ENCODE results near the gene GATA5. TPM values are rescaled to one million over a fixed set of nuclear protein-coding genes. Genes with fewer than 3 reads are reported as not detected.

Gene GATA5
- total RNA-seq, 1 experiment from 2014 or later, result not detected

- in situ Hi-C loops (cut with HindIII; ENCODE audit: low pct_unique_long_range_greater_than_20kb, low sequenced_read_pairs), result no loop called here
These were observed 31.5 kb upstream of the GATA5 start for GRCh38 chr20:62507323-62507722.

GRCh38 chr20:62506791-62507190 lies 31.0 kb upstream of the GATA5 start:
- DNase-seq (ENCODE audit: low read depth), result no peak
- in situ Hi-C loops (cut with HindIII; ENCODE audit: low pct_unique_long_range_greater_than_20kb, low sequenced_read_pairs), result no loop called here

More at GRCh38 chr20:62507323-62507722, 31.5 kb upstream of the GATA5 start:
- DNase-seq (ENCODE audit: low read depth), result no peak

GRCh38 chr20:62506087-62506486 lies 30.3 kb upstream of the GATA5 start:
- DNase-seq (ENCODE audit: low read depth), result no peak
- in situ Hi-C loops (cut with HindIII; ENCODE audit: low pct_unique_long_range_greater_than_20kb, low sequenced_read_pairs), result no loop called here

- no peak for DNase-seq (ENCODE audit: low read depth)
- in situ Hi-C loops (cut with HindIII; ENCODE audit: low pct_unique_long_range_greater_than_20kb, low sequenced_read_pairs), result no loop called here
These were observed 29.7 kb upstream of the GATA5 start for GRCh38 chr20:62505337-62506045.

GRCh38 chr20:62504323-62504722 lies 28.5 kb upstream of the GATA5 start:
- DNase-seq (ENCODE audit: low read depth), result no peak
- in situ Hi-C loops (cut with HindIII; ENCODE audit: low pct_unique_long_range_greater_than_20kb, low sequenced_read_pairs), result no loop called here

- no peak for DNase-seq (ENCODE audit: low read depth)
- in situ Hi-C loops (cut with HindIII; ENCODE audit: low pct_unique_long_range_greater_than_20kb, low sequenced_read_pairs), result no loop called here
These were observed 27.8 kb upstream of the GATA5 start for GRCh38 chr20:62503401-62504178.

GRCh38 chr20:62502496-62503095 lies 26.8 kb upstream of the GATA5 start:
- DNase-seq (ENCODE audit: low read depth), result no peak
- in situ Hi-C loops (cut with HindIII; ENCODE audit: low pct_unique_long_range_greater_than_20kb, low sequenced_read_pairs), result no loop called here

GRCh38 chr20:62501801-62502495 lies 26.2 kb upstream of the GATA5 start:
- DNase-seq (ENCODE audit: low read depth), result peak; percentile 99
- in situ Hi-C loops (cut with HindIII; ENCODE audit: low pct_unique_long_range_greater_than_20kb, low sequenced_read_pairs), result no loop called here

GRCh38 chr20:62500237-62500864 lies 24.6 kb upstream of the GATA5 start:
- in situ Hi-C loops (cut with HindIII; ENCODE audit: low pct_unique_long_range_greater_than_20kb, low sequenced_read_pairs), result no loop called here
- peak; percentile 70 for DNase-seq (ENCODE audit: low read depth)

GRCh38 chr20:62499758-62500236 lies 24.0 kb upstream of the GATA5 start:
- in situ Hi-C loops (cut with HindIII; ENCODE audit: low pct_unique_long_range_greater_than_20kb, low sequenced_read_pairs), result no loop called here
- no peak for DNase-seq (ENCODE audit: low read depth)

- in situ Hi-C loops (cut with HindIII; ENCODE audit: low pct_unique_long_range_greater_than_20kb, low sequenced_read_pairs), result no loop called here
- no peak for DNase-seq (ENCODE audit: low read depth)
These were observed 23.1 kb upstream of the GATA5 start for GRCh38 chr20:62498874-62499273.

GRCh38 chr20:62496568-62497218 lies 20.9 kb upstream of the GATA5 start:
- in situ Hi-C loops (cut with HindIII; ENCODE audit: low pct_unique_long_range_greater_than_20kb, low sequenced_read_pairs), result no loop called here
- no peak for DNase-seq (ENCODE audit: low read depth)

GRCh38 chr20:62495749-62496567 lies 20.2 kb upstream of the GATA5 start:
- in situ Hi-C loops (cut with HindIII; ENCODE audit: low pct_unique_long_range_greater_than_20kb, low sequenced_read_pairs), result no loop called here
- no peak for DNase-seq (ENCODE audit: low read depth)

GRCh38 chr20:62494980-62495748 lies 19.4 kb upstream of the GATA5 start:
- no peak for DNase-seq (ENCODE audit: low read depth)
- in situ Hi-C loops (cut with HindIII; ENCODE audit: low pct_unique_long_range_greater_than_20kb, low sequenced_read_pairs), result no loop called here

- DNase-seq (ENCODE audit: low read depth), result no peak
- in situ Hi-C loops (cut with HindIII; ENCODE audit: low pct_unique_long_range_greater_than_20kb, low sequenced_read_pairs), result no loop called here
These were observed 18.7 kb upstream of the GATA5 start for GRCh38 chr20:62494537-62494936.

- in situ Hi-C loops (cut with HindIII; ENCODE audit: low pct_unique_long_range_greater_than_20kb, low sequenced_read_pairs), result no loop called here
- DNase-seq (ENCODE audit: low read depth), result no peak
These were observed 18.1 kb upstream of the GATA5 start for GRCh38 chr20:62493886-62494285.
